AML-193 (cell line): ENCODE measurements around the gene TCF7.

Experiments used
- DNase-seq, 2 experiments: peaks; one replicate each; lab custom pipeline; 2025; lab: John Stamatoyannopoulos, UW

Gene TCF7

DNA sequence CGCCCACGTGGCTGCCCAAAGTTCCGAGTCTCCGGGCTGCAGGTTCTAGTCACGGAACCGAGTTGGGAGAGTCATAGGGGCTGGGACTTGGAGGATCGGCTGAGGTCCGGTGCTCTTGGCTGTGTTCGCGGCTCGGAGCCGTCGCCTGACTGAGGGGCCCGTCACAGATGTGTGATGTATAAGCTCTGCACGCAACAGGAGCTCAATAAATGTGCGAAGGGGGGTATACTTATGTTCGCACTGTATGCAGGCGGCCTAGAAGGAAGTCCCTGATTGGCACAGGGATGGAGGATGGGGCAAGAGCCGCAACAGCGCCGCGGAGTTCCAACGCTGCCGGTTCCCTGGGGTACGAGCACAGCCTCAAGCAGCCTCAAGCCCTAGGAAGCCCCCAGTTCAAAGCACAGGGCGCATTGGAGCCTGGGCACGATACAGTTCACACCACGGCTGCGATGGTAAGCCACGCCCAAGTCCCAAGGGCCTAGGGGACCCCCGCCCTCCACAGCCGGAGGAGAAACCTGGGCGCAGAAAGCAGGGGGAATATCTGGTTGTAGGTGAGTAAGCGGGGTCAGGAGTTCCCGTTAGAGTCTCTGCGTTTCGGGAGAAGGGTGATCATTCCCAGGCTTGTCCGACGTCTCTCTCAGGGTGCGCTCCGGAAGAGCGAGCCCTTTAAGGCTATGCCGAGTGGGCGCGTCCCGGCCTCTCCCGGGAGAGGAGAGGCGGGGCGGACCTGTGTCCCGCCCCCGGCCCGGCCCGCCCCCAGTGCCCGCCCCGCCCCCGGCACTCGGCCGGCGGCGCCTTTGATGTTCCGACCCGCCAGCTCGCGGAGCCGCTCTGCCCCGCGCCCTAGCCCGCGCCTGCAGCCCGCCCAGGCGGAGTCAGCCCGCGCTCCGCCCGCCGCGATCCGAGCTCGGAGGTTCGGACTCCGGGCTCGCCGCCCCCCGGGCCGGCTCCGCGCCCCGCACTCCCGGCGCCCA is at the start of gene TCF7:
TSS of gene TCF7 (plus strand) at position 780 of the 974 bp plus-strand sequence. CDS start 226 bp downstream, outside the sequence.
- DNase-seq, result no peak

DNA sequence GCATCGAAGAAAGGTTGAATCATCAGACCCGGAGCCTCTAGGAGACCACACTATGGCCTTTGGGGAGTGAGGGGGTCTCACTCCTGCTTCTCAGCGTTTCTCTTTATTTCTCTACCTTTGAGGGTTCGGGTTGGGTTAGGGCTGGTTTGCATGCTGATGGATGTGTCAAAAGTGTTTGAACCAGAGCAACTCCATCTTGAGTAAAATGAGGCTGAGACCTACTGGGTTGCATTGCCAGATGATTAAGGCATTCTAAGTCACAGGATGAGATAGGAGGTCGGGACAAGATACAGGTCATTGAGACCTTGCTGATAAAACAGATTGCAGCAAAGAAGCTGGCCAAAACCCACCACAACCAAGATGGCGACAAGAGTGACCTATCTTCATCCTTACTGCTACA is 44.9 kb upstream of the TCF7 start:
- DNase-seq, result no peak

- DNase-seq, result no peak
Observed at GRCh38 chr5:134070725-134071613, 43.5 kb upstream of the TCF7 start.

DNA sequence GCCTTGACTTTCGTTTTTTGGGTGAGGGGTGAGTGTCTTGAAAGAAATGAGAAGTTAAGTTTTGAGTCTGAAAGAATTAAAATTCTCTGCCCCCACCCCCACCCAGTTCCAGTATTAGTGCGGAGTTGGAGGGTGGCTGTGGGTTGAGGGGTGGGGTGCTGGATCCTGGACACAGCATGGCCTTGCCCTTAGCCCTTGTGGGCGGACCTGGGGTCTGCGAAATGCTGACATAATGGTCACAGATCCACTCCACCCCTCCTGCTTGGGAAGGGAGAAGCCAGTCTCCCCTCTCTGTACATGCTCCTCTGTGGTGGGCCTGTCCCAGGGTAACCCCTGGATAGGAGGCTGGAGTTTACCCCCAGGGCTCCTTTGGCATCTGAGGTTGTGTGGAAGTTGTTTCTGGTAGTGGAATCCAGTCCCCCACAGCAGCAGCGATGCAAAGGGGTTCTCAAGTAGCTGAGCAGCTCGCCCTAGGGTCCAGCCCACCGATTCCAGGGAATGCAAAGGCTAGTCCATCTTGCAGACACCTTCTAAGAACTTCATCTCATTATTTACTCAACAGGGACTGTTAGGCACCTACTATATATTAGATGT is 42.8 kb upstream of the TCF7 start:
- no peak for DNase-seq

- no peak for DNase-seq
Observed at GRCh38 chr5:134072471-134073210, 41.8 kb upstream of the TCF7 start.

- no peak for DNase-seq
Observed at GRCh38 chr5:134073404-134073803, 41.1 kb upstream of the TCF7 start.

DNA sequence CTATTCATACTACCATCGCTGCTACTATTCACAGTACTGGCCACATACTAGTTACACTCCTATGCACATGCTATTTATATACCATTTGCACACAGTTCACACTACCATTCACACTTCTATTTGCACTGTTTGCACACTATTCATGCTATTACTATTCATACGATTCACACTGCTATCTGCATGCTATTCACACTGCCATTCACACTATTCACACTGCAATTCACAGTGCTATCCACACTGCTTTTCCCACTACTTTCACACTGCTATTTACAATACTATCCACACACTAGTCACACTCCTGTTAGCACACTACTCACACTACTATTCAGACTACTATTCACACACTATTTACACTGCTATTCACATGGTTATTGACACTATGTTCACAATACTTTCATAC is 39.4 kb upstream of the TCF7 start:
- DNase-seq, result no peak

GRCh38 chr5:134077926-134078580 is 36.4 kb upstream of the TCF7 start:
- no peak for DNase-seq

DNA sequence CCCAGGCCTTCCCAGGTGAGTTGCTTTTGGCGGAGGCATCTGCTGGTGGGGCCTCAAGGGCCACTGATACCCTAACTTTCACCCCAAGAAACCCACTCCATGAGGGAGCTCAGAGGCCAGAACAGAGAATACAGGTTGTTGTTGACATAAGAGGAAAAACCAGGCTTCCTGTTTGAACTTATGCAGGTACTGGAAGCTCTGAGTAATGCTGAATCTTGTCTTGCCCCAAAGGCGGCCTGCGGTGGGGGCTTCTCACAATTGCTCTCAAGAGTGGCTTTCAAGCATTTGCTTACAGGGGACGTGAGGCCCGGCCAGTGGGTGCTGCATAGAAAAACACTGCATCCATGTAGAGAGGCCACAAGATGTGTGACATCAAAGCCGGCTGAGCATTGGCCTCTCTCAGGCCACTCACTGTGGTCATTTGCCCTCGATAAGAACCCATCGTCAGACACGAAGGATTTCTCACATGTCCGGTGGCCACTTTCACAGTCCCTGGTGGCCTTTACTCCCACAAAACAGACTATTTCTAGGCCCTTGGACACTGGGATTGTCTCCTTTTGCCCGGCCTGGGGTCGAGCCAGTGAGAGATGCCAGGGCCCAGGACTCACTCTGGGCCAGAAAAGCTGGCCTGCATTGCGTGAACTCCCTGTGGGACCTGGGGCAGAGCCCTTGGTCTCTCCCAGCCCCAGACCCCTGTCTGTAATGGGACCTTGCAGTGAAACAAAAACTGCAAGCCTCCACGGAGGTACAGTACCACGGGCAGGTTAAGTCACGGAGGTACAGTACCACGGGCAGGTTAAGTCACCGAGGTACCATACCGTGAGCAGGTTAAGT is 34.5 kb upstream of the TCF7 start:
- no peak for DNase-seq

- no peak for DNase-seq
Observed at GRCh38 chr5:134082264-134082992, 32.1 kb upstream of the TCF7 start.

DNA sequence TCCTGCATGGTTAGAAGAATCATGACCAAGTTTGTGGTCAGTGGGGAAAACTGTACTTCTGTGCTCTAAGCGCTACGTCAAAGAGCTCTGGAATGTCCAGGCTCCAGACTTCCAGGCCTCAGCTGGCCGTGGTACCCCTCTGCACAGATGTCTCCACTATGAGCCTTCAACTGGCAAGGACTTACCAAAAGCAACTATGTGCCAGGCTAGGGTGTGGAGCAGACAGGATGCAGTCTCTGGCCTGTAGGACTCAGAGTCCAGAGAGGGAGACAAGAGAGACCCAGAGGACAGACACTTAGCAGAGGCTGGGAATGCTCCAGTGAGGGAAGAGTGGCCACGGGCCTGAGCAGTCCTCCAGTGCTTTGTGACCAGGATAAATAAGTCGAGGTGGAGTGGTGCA is 31.0 kb upstream of the TCF7 start:
- no peak for DNase-seq

DNA sequence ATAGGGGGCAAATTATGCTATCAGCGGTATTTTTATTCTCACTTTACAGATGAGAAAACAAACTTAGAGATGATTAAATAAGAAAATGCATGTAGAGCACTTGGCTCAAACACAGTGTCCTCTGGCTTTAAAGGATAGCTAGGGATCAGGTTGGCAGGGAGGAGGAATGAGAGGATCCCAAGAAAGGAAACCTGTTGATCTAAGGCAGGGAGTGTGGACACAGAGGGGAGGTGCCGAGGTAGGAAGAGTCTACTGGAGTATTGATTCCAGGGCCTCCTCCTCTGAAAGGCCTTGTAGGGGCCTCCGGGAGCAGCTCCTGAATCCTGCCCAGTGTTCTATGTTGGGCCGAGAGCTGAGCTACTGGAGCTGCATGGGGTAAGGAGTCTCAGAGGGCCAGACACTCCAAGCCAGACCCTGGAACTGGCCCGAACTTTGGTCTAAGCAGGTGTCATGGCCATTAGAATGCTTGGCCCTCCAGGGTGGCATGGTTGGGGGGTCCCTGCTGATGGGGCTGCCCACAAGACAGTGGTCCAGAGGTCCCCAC is 30.4 kb upstream of the TCF7 start:
- no peak for DNase-seq

- DNase-seq, result no peak
Observed at GRCh38 chr5:134084570-134084969, 29.9 kb upstream of the TCF7 start.

DNA sequence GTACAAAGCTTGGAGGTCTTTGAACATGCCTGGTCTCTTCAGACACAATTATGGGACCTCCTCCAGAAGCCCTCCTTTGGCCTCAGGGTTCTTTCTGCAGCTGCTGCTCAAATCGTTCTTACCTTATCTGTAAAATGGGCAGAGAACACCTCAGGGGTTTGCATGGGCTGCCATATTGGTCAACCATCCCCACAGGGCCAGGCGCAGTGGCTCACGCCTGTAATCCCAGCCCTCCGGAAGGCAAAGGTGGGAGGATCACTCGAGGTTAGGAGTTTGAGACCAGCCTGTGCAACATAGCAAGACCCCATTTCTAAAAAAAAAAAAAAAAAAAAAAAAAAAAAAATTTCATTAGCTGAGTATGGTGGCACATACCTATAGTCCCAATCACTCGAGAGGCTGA is 29.1 kb upstream of the TCF7 start:
- DNase-seq, result no peak

DNA sequence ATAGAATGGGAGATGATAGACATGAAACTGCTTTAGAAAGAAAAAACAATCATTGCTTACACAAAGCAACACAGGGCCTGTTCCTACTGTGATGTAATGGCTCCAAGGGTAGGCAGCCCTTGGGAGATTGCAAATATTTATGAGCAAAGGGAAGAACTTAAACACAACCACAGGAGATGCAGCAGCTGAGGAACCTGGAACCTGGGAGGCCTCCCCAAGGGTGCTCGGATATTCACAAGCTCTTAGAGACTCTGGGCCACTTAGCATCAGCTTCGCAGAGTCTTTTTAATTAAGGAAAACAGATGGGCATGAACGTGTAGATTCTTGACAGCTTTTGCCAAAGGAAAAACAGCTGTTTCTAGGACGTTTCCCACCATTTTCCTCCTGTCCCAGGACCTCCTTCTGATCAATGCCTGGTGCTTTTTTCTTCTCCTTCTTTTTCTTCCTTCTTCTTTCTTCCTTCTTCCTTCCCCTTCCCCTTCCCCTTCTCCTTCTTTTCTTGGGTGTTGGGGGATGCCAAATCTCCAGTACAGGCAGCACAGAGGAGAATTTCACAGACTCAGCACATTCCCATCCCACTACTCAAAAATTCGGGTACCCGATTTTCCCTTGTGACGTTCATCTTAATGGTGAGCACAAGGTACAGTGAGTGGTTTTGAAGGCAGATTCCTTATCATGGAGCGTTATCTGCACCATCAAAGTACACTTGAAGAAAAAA is 28.1 kb upstream of the TCF7 start:
- no peak for DNase-seq

DNA sequence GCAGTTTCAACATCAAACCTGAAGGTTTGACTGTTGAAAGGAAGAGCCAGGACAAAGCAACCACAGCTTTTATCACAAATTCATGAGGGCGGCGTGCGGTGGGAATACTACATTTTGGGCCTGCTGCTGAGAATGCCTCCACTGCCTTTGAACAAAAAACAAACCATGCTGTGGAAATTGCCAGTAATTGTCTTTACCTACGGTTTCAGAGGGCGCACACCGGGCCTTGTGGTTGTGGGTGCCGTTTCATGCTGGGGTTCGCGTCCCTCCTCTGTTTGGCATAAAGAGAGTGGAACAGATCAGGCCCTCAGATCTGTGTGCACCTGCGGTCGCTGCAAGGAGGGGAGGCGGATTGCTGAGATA is 27.6 kb upstream of the TCF7 start:
- no peak for DNase-seq

DNA sequence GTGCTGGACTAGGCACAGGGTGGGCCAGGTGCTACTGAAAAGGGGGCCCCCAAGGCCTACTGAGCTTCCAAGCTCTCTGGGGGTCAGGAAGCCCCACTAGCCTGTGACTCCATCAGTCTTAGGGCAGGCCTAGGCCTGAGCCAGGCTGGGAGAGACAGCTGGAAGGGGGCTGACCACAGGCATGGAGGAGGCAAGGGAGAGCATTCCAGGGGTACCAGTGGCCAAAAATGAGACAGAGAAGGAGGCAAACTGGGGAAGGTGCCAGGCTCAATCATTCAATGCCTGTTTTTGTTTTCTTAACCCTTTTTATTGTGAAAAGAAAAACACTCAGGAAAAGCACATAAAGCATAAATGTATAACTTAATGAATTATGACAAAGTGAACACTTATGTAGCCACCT is 26.2 kb upstream of the TCF7 start:
- no peak for DNase-seq

DNA sequence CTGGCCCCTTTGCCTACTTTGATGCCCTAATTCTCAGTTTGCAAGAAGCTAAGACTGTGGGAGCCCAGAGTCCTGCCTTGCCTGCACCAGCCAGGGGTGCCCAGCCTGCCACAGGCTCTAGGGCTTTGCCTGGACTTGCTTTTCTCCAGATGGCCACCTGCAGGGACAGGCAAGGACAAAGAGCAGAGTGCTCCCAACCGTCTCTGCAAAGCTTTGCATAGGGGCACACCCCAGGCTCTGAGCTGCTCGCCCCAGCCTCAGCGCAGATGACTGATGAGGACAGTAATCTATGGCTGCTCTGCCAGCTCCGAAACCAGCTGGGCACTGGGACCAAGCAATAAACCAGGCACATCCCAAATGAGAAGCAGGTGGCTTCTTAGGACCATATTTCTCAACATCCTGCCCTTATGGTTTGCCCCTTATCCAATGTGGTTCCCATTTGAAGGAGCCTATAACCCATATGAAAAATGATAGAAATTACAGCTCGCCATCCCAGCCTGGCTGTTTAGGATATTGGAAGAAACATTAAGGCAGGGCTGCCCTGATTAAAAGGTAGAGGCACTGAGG is 25.4 kb upstream of the TCF7 start:
- no peak for DNase-seq
